IPS-18a (cell line): ENCODE measurements around the gene ANK2.

ENCODE experiments used
- H3K27ac ChIP-seq: one replicate; pipeline ENCODE4 v1.5.1; 2013; ENCODE audit warnings: low read length
- H3K27me3 ChIP-seq: one replicate; pipeline ENCODE4 v1.6.1; 2013; ENCODE audit warnings: mild to moderate bottlenecking, low read length; ENCODE audit not compliant: control insufficient read depth, insufficient read depth
- H3K36me3 ChIP-seq: one replicate; pipeline ENCODE4 v1.6.1; 2013; ENCODE audit warnings: low read depth, low read length; ENCODE audit not compliant: control insufficient read depth
- H3K4me1 ChIP-seq: one replicate; pipeline ENCODE4 v1.6.1; 2013; ENCODE audit warnings: low read depth, low read length; ENCODE audit not compliant: control insufficient read depth
- H3K4me3 ChIP-seq: one replicate; pipeline ENCODE4 v1.5.1; 2013; ENCODE audit warnings: low read length
- H3K9ac ChIP-seq: one replicate; pipeline ENCODE4 v1.6.1; 2013; ENCODE audit warnings: mild to moderate bottlenecking, low read length, moderate library complexity
- H3K9me3 ChIP-seq: one replicate; pipeline ENCODE4 v1.6.1; 2013; ENCODE audit warnings: low read depth, low read length; ENCODE audit not compliant: control insufficient read depth

The ANK2 gene

GRCh38 chr4:113355550-113356371 is 306.3 kb downstream of the ANK2 start:
- H3K4me1 ChIP-seq, result no peaks in the 10 kb centered on the region
- no peak overlapping the region for H3K4me3 ChIP-seq
- no peaks in the 10 kb centered on the region for H3K9me3 ChIP-seq
- H3K27ac ChIP-seq, result no peak overlapping the region
- H3K9ac ChIP-seq, result no peak overlapping the region
- H3K36me3 ChIP-seq, result peaks cover 18% of the 10 kb centered on the region
- no peaks in the 10 kb centered on the region for H3K27me3 ChIP-seq

- Histone ChIP-seq H3K36me3 (peaks cover 20% of the 10 kb centered on the region), H3K27ac (no peak overlapping the region), H3K27me3 (no peaks in the 10 kb centered on the region), H3K9ac (no peak overlapping the region), H3K9me3 (no peaks in the 10 kb centered on the region), H3K4me3 (no peak overlapping the region), H3K4me1 (no peaks in the 10 kb centered on the region)
Measured at GRCh38 chr4:113356453-113356852, 307.0 kb downstream of the ANK2 start.

GRCh38 chr4:113358784-113359183 is 309.3 kb downstream of the ANK2 start:
- no peak overlapping the region for H3K9ac ChIP-seq
- H3K9me3 ChIP-seq, result no peaks in the 10 kb centered on the region
- peaks cover 17% of the 10 kb centered on the region for H3K36me3 ChIP-seq
- H3K4me1 ChIP-seq, result no peaks in the 10 kb centered on the region
- H3K27ac ChIP-seq, result no peak overlapping the region
- no peaks in the 10 kb centered on the region for H3K27me3 ChIP-seq
- H3K4me3 ChIP-seq, result no peak overlapping the region

- no peak overlapping the region for H3K4me3 ChIP-seq
- H3K36me3 ChIP-seq, result peaks cover 60% of the 10 kb centered on the region
- H3K27me3 ChIP-seq, result no peaks in the 10 kb centered on the region
- no peak overlapping the region for H3K27ac ChIP-seq
- no peaks in the 10 kb centered on the region for H3K9me3 ChIP-seq
- H3K4me1 ChIP-seq, result no peaks in the 10 kb centered on the region
- no peak overlapping the region for H3K9ac ChIP-seq
Measured at GRCh38 chr4:113365377-113365776, 315.9 kb downstream of the ANK2 start.

- H3K27me3 ChIP-seq, result no peaks in the 10 kb centered on the region
- no peaks in the 10 kb centered on the region for H3K9me3 ChIP-seq
- H3K27ac ChIP-seq, result no peak overlapping the region
- no peak overlapping the region for H3K4me3 ChIP-seq
- peaks cover 71% of the 10 kb centered on the region for H3K36me3 ChIP-seq
- H3K9ac ChIP-seq, result no peak overlapping the region
- no peaks in the 10 kb centered on the region for H3K4me1 ChIP-seq
Measured at GRCh38 chr4:113368056-113368455, 318.6 kb downstream of the ANK2 start.

GRCh38 chr4:113371111-113371510 is 321.7 kb downstream of the ANK2 start:
- H3K36me3 ChIP-seq, result peaks cover 72% of the 10 kb centered on the region
- H3K27ac ChIP-seq, result no peak overlapping the region
- no peaks in the 10 kb centered on the region for H3K4me1 ChIP-seq
- no peaks in the 10 kb centered on the region for H3K27me3 ChIP-seq
- no peak overlapping the region for H3K9ac ChIP-seq
- no peaks in the 10 kb centered on the region for H3K9me3 ChIP-seq
- no peak overlapping the region for H3K4me3 ChIP-seq

GRCh38 chr4:113375964-113376666 is 326.7 kb downstream of the ANK2 start:
- Histone ChIP-seq H3K27me3 (no peaks in the 10 kb centered on the region), H3K27ac (no peak overlapping the region), H3K4me3 (no peak overlapping the region), H3K9ac (no peak overlapping the region), H3K4me1 (no peaks in the 10 kb centered on the region), H3K9me3 (no peaks in the 10 kb centered on the region), H3K36me3 (peaks cover 43% of the 10 kb centered on the region)

GRCh38 chr4:113378836-113379235 is 329.4 kb downstream of the ANK2 start:
- Histone ChIP-seq H3K9ac (no peak overlapping the region), H3K27me3 (no peaks in the 10 kb centered on the region), H3K27ac (no peak overlapping the region), H3K4me3 (no peak overlapping the region), H3K36me3 (peaks cover 32% of the 10 kb centered on the region), H3K9me3 (no peaks in the 10 kb centered on the region), H3K4me1 (no peaks in the 10 kb centered on the region)

GRCh38 chr4:113382704-113383103 is 333.3 kb downstream of the ANK2 start:
- no peaks in the 10 kb centered on the region for H3K27me3 ChIP-seq
- H3K9me3 ChIP-seq, result no peaks in the 10 kb centered on the region
- no peak overlapping the region for H3K9ac ChIP-seq
- peaks cover 23% of the 10 kb centered on the region for H3K36me3 ChIP-seq
- H3K27ac ChIP-seq, result no peak overlapping the region
- H3K4me3 ChIP-seq, result no peak overlapping the region
- peaks cover 4% of the 10 kb centered on the region for H3K4me1 ChIP-seq

- H3K4me3 ChIP-seq, result no peak overlapping the region
- no peaks in the 10 kb centered on the region for H3K27me3 ChIP-seq
- no peak overlapping the region for H3K9ac ChIP-seq
- H3K9me3 ChIP-seq, result no peaks in the 10 kb centered on the region
- H3K36me3 ChIP-seq, result peaks cover 22% of the 10 kb centered on the region
- H3K27ac ChIP-seq, result no peak overlapping the region
- peaks cover 4% of the 10 kb centered on the region for H3K4me1 ChIP-seq
Measured at GRCh38 chr4:113383111-113383785, 333.8 kb downstream of the ANK2 start.

- H3K9me3 ChIP-seq, result no peaks in the 10 kb centered on the region
- H3K27ac ChIP-seq, result no peak overlapping the region
- H3K36me3 ChIP-seq, result peaks cover 13% of the 10 kb centered on the region
- peaks cover 4% of the 10 kb centered on the region for H3K4me1 ChIP-seq
- H3K27me3 ChIP-seq, result no peaks in the 10 kb centered on the region
- H3K9ac ChIP-seq, result no peak overlapping the region
- no peak overlapping the region for H3K4me3 ChIP-seq
Measured at GRCh38 chr4:113384600-113384999, 335.1 kb downstream of the ANK2 start.
